Transverse colon (tissue), 4 donors: Measurements from ENCODE around the gene C20orf96.

Source experiments
- CTCF ChIP-seq, 5 experiments: fragments of 200-600 bp in 3 of 5; fragments of 450-650 bp in 2 of 5; sonication (generic) in 3 of 5; IDR thresholded peaks; 1 replicate in 2 of 5; 2 replicates in 3 of 5; pipeline ENCODE4 v1.5.1; 2016 to 2017; ENCODE audit warnings: antibody characterized with exemption in 5 of 5, inconsistent platforms in 3 of 5, mild to moderate bottlenecking in 2 of 5, moderate library complexity in 1 of 5
- EP300 ChIP-seq: sonication (generic); formaldehyde crosslinking; IDR thresholded peaks from one replicate; pipeline ENCODE4 v1.6.1; 2017; ENCODE audit warnings: antibody characterized with exemption, low read depth
- POLR2A ChIP-seq: fragments of 450-650 bp; IDR thresholded peaks from one replicate; pipeline ENCODE4 v1.6.1; 2016; ENCODE audit warnings: antibody characterized with exemption, mild to moderate bottlenecking, moderate library complexity
- POLR2AphosphoS5 ChIP-seq, 3 donors: sonication (generic); formaldehyde crosslinking; IDR thresholded peaks; one replicate each; pipeline ENCODE4 v1.6.1; 2016; ENCODE audit warnings: antibody characterized with exemption in 3 of 3

GRCh38 chr20:289693-290083 is 862 bp downstream of the C20orf96 start:
- TF ChIP-seq POLR2AphosphoS5 (IDR thresholded peaks at IDR 0.05) (no peak), CTCF (IDR thresholded peaks at IDR 0.05) (no peak), POLR2A (no peak), EP300 (no peak)
